Measurements from ENCODE around the gene PPT2. TPM values are rescaled to one million over a fixed set of nuclear protein-coding genes. Genes with fewer than 3 reads are reported as not detected.
"Not testable (repeated sequence)": the region's sequence is repeated elsewhere in the genome, so short reads cannot be mapped to it uniquely, and the experiment has no call there.

PPT2 gene
- total RNA-seq, 1 donor from 2014 or later: 15.1 TPM

- no peak for DNase-seq
Measured at GRCh38 chr6:32210191-32210601, 56.3 kb downstream of the PPT2 start.

- not testable (repeated sequence) for DNase-seq
Measured at GRCh38 chr6:32211432-32211831, 57.5 kb downstream of the PPT2 start.

GRCh38 chr6:32212076-32212760, 58.3 kb downstream of the PPT2 start:
- no peak for DNase-seq

Small RNAs within 50 kb of the gene (small RNA-seq; reads per million reads assigned to genes)
- not detected for gene AL662884.1
- not detected for gene MIR6833

Other genes with a start within 250 kb of the PPT2 start
- gene C2, start 226.4 kb upstream of the PPT2 start, total RNA-seq: 4.7 TPM
- 0.62 TPM for gene CFB, start 208.0 kb upstream of the PPT2 start, total RNA-seq
- 37.4 TPM for gene NELFE, start 195.2 kb upstream of the PPT2 start, total RNA-seq
- 27.6 TPM for gene SKIC2, start 195.0 kb upstream of the PPT2 start, total RNA-seq
- 6.9 TPM for gene DXO, start 182.0 kb upstream of the PPT2 start, total RNA-seq
- gene C4A, start 172.1 kb upstream of the PPT2 start, total RNA-seq: 8.6 TPM
- gene C4B, start 139.3 kb upstream of the PPT2 start, total RNA-seq: 9.2 TPM
- not detected for gene CYP21A2, start 115.7 kb upstream of the PPT2 start, total RNA-seq
- gene TNXB, start 44.8 kb upstream of the PPT2 start, total RNA-seq: 2.5 TPM
- 15.4 TPM for gene ATF6B, start 25.9 kb upstream of the PPT2 start, total RNA-seq
- 3.3 TPM for gene FKBPL, start 23.9 kb upstream of the PPT2 start, total RNA-seq
- gene PRRT1, start 2.2 kb upstream of the PPT2 start, total RNA-seq: 0.78 TPM
- 7.5 TPM for gene EGFL8, start 10.5 kb downstream of the PPT2 start, total RNA-seq
- 13.6 TPM for gene AGPAT1, start 21.9 kb downstream of the PPT2 start, total RNA-seq
- gene RNF5, start 24.3 kb downstream of the PPT2 start, total RNA-seq: 71.7 TPM
- gene AGER, start 30.1 kb downstream of the PPT2 start, total RNA-seq: 0.78 TPM
- gene PBX2, start 36.1 kb downstream of the PPT2 start, total RNA-seq: 18.1 TPM
- 0.78 TPM for gene GPSM3, start 38.5 kb downstream of the PPT2 start, total RNA-seq
- gene NOTCH4, start 69.9 kb downstream of the PPT2 start, total RNA-seq: 5.0 TPM
- gene TSBP1, start 217.8 kb downstream of the PPT2 start, total RNA-seq: not detected

Data from occipital lobe (tissue), 3 donors.